HepG2 (cell line): ENCODE results near the gene DLL3. TPM values are rescaled to one million over a fixed set of nuclear protein-coding genes. Genes with fewer than 3 reads are reported as not detected.
A peak's percentile ranks its signal among the peaks of the same experiment; 100 is the strongest.

Experiments
- AFF4 ChIP-seq: sonication (generic); formaldehyde crosslinking; IDR thresholded peaks from 2 replicates; pipeline ENCODE4 v1.4.0; 2020; ENCODE audit warnings: missing genetic modification reagents
- DZIP1 ChIP-seq: sonication (generic); formaldehyde crosslinking; IDR thresholded peaks from 2 replicates; pipeline ENCODE4 v1.5.0; 2020; ENCODE audit warnings: mild to moderate bottlenecking, missing genetic modification reagents
- EED ChIP-seq: sonication (generic); formaldehyde crosslinking; IDR thresholded peaks from 2 replicates; pipeline ENCODE4 v1.5.0; 2020; ENCODE audit warnings: mild to moderate bottlenecking, missing genetic modification reagents
- ETV6 ChIP-seq: sonication (generic); formaldehyde crosslinking; conservative IDR thresholded peaks from 2 replicates; pipeline ENCODE4 v1.4.0; 2020; ENCODE audit warnings: missing genetic modification reagents
- FOXC1 ChIP-seq: sonication (generic); formaldehyde crosslinking; IDR thresholded peaks from 2 replicates; pipeline ENCODE4 v1.8.0; 2022; ENCODE audit warnings: mild to moderate bottlenecking, missing genetic modification reagents, borderline replicate concordance
- HOMEZ ChIP-seq: IDR thresholded peaks from 2 replicates; pipeline ENCODE4 v1.6.1; 2016; ENCODE audit warnings: low read depth
- KAT2B ChIP-seq: fragments of 150-350 bp; IDR thresholded peaks from 2 replicates; pipeline ENCODE4 v1.6.1; 2014; ENCODE audit warnings: low read depth, low read length, borderline replicate concordance
- KDM2A ChIP-seq: sonication (generic); formaldehyde crosslinking; IDR thresholded peaks from 2 replicates; pipeline ENCODE4 v1.4.0; 2020; ENCODE audit warnings: low read depth, missing genetic modification reagents, borderline replicate concordance
- MED13 ChIP-seq: sonication (generic); formaldehyde crosslinking; IDR thresholded peaks from 2 replicates; pipeline ENCODE4 v1.5.0; 2020; ENCODE audit warnings: missing genetic modification reagents
- NAIF1 ChIP-seq: sonication (generic); formaldehyde crosslinking; IDR thresholded peaks from 2 replicates; pipeline ENCODE4 v1.5.0; 2020; ENCODE audit warnings: mild to moderate bottlenecking, missing genetic modification reagents, borderline replicate concordance
- PPARG ChIP-seq: conservative IDR thresholded peaks from 2 replicates; pipeline ENCODE4 v1.6.1; 2016; ENCODE audit warnings: missing biosample characterization, missing genetic modification reagents
- SKI ChIP-seq: fragments of 450-650 bp; IDR thresholded peaks from one replicate; pipeline ENCODE4 v1.6.1; 2018; ENCODE audit warnings: mild to moderate bottlenecking; ENCODE audit not compliant: partially characterized antibody
- SYNCRIP ChIP-seq: fragments of 200-400 bp; formaldehyde crosslinking; IDR thresholded peaks from 2 replicates; pipeline ENCODE4 v1.6.1; 2018; ENCODE audit warnings: mild to moderate bottlenecking, low read depth, low read length; ENCODE audit not compliant: insufficient read depth
- ZKSCAN5 ChIP-seq: sonication (generic); formaldehyde crosslinking; IDR thresholded peaks from 2 replicates; pipeline ENCODE4 v1.5.1; 2020; ENCODE audit warnings: mild to moderate bottlenecking, missing genetic modification reagents
- ZNF329 ChIP-seq: sonication (generic); formaldehyde crosslinking; IDR thresholded peaks from 2 replicates; pipeline ENCODE4 v1.9.0; 2021; ENCODE audit warnings: low read depth, mild to moderate bottlenecking, missing genetic modification reagents
- ZNF460 ChIP-seq: sonication (generic); formaldehyde crosslinking; IDR thresholded peaks from 2 replicates; pipeline ENCODE4 v1.5.1; 2020; ENCODE audit warnings: missing genetic modification reagents, mild to moderate bottlenecking, borderline replicate concordance
- ZNF749 ChIP-seq: sonication (generic); formaldehyde crosslinking; IDR thresholded peaks from 2 replicates; pipeline ENCODE4 v1.8.0; 2022; ENCODE audit warnings: mild to moderate bottlenecking, missing genetic modification reagents, moderate library complexity, borderline replicate concordance
- ZNF761 ChIP-seq: sonication (generic); formaldehyde crosslinking; conservative IDR thresholded peaks from 2 replicates; pipeline ENCODE4 v1.4.0; 2020; ENCODE audit warnings: mild to moderate bottlenecking, missing genetic modification reagents
- ZNF790 ChIP-seq: sonication (generic); formaldehyde crosslinking; IDR thresholded peaks from 2 replicates; pipeline ENCODE4 v1.8.0; 2022; ENCODE audit warnings: missing genetic modification reagents, mild to moderate bottlenecking, borderline replicate concordance
- ZNF83 ChIP-seq: sonication (generic); formaldehyde crosslinking; IDR thresholded peaks from 2 replicates; pipeline ENCODE4 v1.4.0; 2020; ENCODE audit warnings: missing genetic modification reagents, mild to moderate bottlenecking, borderline replicate concordance
- ZNF839 ChIP-seq: sonication (generic); formaldehyde crosslinking; IDR thresholded peaks from 2 replicates; pipeline ENCODE4 v1.4.0; 2020; ENCODE audit warnings: missing genetic modification reagents, mild to moderate bottlenecking, borderline replicate concordance
- polyA plus RNA-seq, 8 experiments: library from polyadenylated mRNA; depleted of rRNA in 3 of 8; stranded (reverse) in 7 of 8; unstranded in 1 of 8; fragments of >200 nt; fragmentation: Illumina TruSeq in 4 of 8; extraction: Trizol in 4 of 8; gene quantifications; 2 replicates each; pipeline versions ENCODE4 v1.2.1 to v1.2.3, GENCODE V29; 2011 to 2016; ENCODE audit warnings: low read depth in 4 of 8, missing spikeins in 1 of 8, mixed read lengths in 1 of 8; ENCODE audit not compliant: insufficient read depth in 1 of 8
- total RNA-seq, 5 experiments: library from RNA; depleted of rRNA; stranded (reverse); fragments of >200 nt; fragmentation: Illumina TruSeq; extraction: Trizol; gene quantifications; 2 replicates each; pipeline ENCODE4 v1.2.3, GENCODE V29; 2016; ENCODE audit warnings: low read depth in 1 of 5

The DLL3 gene
- total and polyA plus RNA-seq, 2 of the 13 experiments (the other 11 are each of a cell fraction or from before 2014, with no cell fraction given), result 0.35 to 0.55 TPM

GRCh38 chr19:39506944-39507714 is 8.4 kb downstream of the DLL3 start (continued):
- peak; percentile 76; the same call in 1 of the 2 replicates for TF ChIP-seq DZIP1 (CRISPR knock-in tag)
- no peak for TF ChIP-seq AFF4 (CRISPR knock-in tag)
- peak; percentile 99 for TF ChIP-seq ZNF749 (CRISPR knock-in tag)
- peak; percentile 58; the same call in 1 of the 2 replicates for TF ChIP-seq EED (CRISPR knock-in tag)
- no peak for TF ChIP-seq SKI
- no peak for TF ChIP-seq ZNF460
- no peak for TF ChIP-seq ETV6 (CRISPR knock-in tag)
- no peak; the same call in 1 of the 2 replicates for TF ChIP-seq MED13 (CRISPR knock-in tag)
- peak; percentile 62; the same call in 1 of the 2 replicates for TF ChIP-seq KDM2A
- TF ChIP-seq ZNF839 (CRISPR knock-in tag), result no peak
- no peak for TF ChIP-seq PPARG (CRISPR knock-in tag)
- TF ChIP-seq ZNF83 (CRISPR knock-in tag), result no peak
- TF ChIP-seq FOXC1 (CRISPR knock-in tag), result peak; percentile 94; the same call in 1 of the 2 replicates
- TF ChIP-seq SYNCRIP, result no peak
- no peak for TF ChIP-seq KAT2B
- TF ChIP-seq ZNF329, result peak; percentile 93
- peak; percentile 52; the same call in 1 of the 2 replicates for TF ChIP-seq NAIF1 (CRISPR knock-in tag)
- peak; percentile 86; the same call in 1 of the 2 replicates for TF ChIP-seq ZNF790 (CRISPR knock-in tag)
- TF ChIP-seq HOMEZ (CRISPR knock-in tag), result no peak
- TF ChIP-seq ZNF761 (CRISPR knock-in tag), result peak; percentile 49; the same call in 1 of the 2 replicates
- TF ChIP-seq ZKSCAN5, result no peak
